NCI-H146 treated with DMSO at 0.1 percent for 48 hours (cell line): ENCODE measurements around the gene FCGR2B.
"Not testable (repeated sequence)": the region's sequence is repeated elsewhere in the genome, so short reads cannot be mapped to it uniquely, and the experiment has no call there.

Experiments used
- DNase-seq: peaks from one replicate; lab custom pipeline; 2025; ENCODE audit not compliant: unreplicated experiment; lab: John Stamatoyannopoulos, UW

The FCGR2B gene

GRCh38 chr1:161705537-161705936, 42.6 kb downstream of the FCGR2B start:
- no peak for DNase-seq

- DNase-seq = no peak
Observed at GRCh38 chr1:161706113-161706481, 43.2 kb downstream of the FCGR2B start.

GRCh38 chr1:161706482-161707347, 43.8 kb downstream of the FCGR2B start, which contains the start of gene FCRLA:
FCRLA (plus strand) TSS chr1:161707229; CDS start chr1:161707265, 36 bp downstream.
- no peak for DNase-seq

GRCh38 chr1:161707503-161707902, 44.6 kb downstream of the FCGR2B start:
- DNase-seq = no peak

GRCh38 chr1:161709373-161709772, 46.4 kb downstream of the FCGR2B start:
- no peak for DNase-seq

GRCh38 chr1:161710560-161710959, 47.6 kb downstream of the FCGR2B start:
- DNase-seq = no peak

GRCh38 chr1:161718559-161719324, 55.8 kb downstream of the FCGR2B start:
- no peak for DNase-seq

- no peak for DNase-seq
Observed at GRCh38 chr1:161719325-161719611, 56.3 kb downstream of the FCGR2B start.

- DNase-seq = no peak
Observed at GRCh38 chr1:161720422-161720821, 57.5 kb downstream of the FCGR2B start.

GRCh38 chr1:161720956-161721737, 58.2 kb downstream of the FCGR2B start, which contains the start of gene FCRLB:
FCRLB (plus strand) TSS chr1:161721544; CDS start chr1:161722673, 1,129 bp downstream.
- DNase-seq = no peak

GRCh38 chr1:161721738-161722343, 58.9 kb downstream of the FCGR2B start:
- DNase-seq = no peak

GRCh38 chr1:161722406-161722805, 59.5 kb downstream of the FCGR2B start:
- no peak for DNase-seq

GRCh38 chr1:161723459-161724141, 60.7 kb downstream of the FCGR2B start:
- no peak for DNase-seq

- not testable (repeated sequence) for DNase-seq
Observed at GRCh38 chr1:161725258-161725907, 62.4 kb downstream of the FCGR2B start.

GRCh38 chr1:161725908-161726472, 63.0 kb downstream of the FCGR2B start:
- DNase-seq = no peak

GRCh38 chr1:161726473-161727255, 63.7 kb downstream of the FCGR2B start:
- DNase-seq = peak; percentile 43

- DNase-seq = no peak
Observed at GRCh38 chr1:161727256-161727924, 64.4 kb downstream of the FCGR2B start.
